ENCODE measurements around the gene RAB37.

Gene RAB37

GRCh38 chr17:74736513-74737298, at the start of gene RAB37:
RAB37 (plus strand) TSS chr17:74737256; CDS start chr17:74737273, 17 bp downstream.
- peak; percentile 54 for DNase-seq (ENCODE audit: low spot score)

DNA sequence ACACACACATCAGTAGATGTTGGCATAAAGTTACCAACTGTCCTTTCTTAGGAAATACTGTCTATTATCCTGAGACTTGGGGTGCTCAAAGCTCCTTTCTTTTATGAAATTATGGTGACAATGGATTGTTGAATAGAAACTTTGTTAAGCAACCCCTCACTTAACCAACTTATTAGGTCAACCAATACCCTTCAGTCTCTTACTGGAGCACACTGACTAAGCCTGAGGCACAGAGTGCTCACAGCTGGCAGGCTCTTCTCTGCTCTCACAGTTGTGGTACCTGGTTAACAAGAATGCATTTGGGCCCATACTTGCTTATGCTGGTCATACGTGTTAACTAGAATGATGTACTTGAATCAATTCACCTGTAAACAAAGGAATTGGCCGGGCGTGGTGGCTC, 49.2 kb upstream of the RAB37 start:
- DNase-seq (ENCODE audit: low spot score), result no peak

- no peak for DNase-seq (ENCODE audit: low spot score)
Observed at GRCh38 chr17:74690409-74690825, 46.6 kb upstream of the RAB37 start.

DNA sequence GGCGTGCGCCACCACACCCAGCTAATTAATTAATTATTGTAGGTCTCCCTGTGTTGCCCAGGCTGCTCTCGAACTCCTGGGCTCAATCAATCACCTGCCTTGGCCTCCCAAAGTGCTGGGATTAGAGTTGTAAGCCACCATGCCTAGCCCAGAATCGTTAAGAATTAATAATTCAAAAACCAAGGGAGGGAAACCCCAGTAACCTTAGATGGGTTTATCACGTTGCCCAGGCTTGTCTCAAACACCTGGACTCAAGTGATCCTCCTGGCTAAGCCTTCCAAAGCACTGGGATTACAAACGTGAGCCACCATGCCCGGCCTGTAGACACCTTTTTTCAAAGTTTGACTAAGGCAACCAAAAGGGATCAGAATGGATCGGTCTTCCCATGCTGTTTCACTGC, 45.9 kb upstream of the RAB37 start:
- DNase-seq (ENCODE audit: low spot score), result no peak

GRCh38 chr17:74694081-74694480, 43.0 kb upstream of the RAB37 start:
- no peak for DNase-seq (ENCODE audit: low spot score)

DNA sequence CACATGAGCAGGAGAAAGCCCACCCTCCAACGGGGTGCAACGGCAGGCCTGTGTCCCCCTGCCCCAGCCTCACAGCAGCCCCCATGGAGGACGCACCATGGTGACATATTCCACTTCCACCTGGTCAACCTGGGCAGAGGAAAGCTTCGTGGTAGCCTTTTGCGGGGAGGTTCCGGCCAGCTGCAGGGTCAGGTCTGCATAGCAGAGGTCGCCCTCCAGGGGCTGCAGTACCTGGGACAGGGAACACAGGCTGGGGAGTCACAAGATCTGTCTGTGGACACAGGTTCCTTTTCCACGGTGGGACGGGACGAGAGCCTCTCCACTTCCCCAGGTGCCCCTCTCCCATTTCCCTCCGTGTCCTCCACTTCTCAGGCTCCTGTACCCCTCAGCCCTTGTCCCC, 41.4 kb upstream of the RAB37 start:
- DNase-seq (ENCODE audit: low spot score), result no peak

DNA sequence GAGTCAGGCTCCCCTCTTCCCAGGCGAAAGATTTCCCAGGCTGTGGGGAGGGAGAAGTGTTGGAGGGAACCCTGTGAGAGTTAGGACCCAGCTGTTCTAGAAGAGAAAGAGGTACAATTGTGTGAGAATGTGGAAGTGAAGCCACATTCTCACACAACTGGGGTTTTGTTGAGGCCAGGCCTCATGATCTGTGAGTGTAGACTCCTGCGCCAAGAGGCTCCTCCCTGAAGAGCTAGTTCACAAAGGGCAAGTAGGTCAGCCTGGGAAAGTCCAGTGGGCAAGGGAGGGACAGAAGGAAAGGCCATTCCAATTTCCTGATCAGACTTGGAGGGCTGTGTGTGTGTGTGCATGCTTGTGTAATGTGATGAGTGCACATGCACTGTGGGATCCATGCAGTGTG, 39.5 kb upstream of the RAB37 start:
- DNase-seq (ENCODE audit: low spot score), result no peak

GRCh38 chr17:74698069-74698468, 39.0 kb upstream of the RAB37 start:
- DNase-seq (ENCODE audit: low spot score), result no peak

DNA sequence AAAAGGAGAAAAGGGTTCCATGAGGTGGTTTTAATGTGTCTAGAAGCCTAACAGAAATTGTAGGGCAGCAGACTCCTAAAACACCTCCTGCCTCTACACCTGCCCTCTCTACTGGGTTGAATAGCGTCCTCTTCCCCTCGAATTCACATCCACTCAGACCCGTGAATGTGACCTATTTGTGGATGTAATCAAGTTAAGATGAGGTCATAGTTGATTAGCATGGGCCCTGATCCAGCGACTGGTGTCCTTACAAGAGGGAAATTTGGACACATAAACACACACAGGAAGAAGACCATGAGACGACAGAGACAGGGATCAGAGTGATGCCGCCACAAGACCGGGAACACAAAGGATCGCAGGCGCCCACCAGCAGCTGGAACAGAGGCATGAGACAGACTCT, 37.8 kb upstream of the RAB37 start:
- no peak for DNase-seq (ENCODE audit: low spot score)

- no peak for DNase-seq (ENCODE audit: low spot score)
Observed at GRCh38 chr17:74702116-74702871, 34.8 kb upstream of the RAB37 start.

DNA sequence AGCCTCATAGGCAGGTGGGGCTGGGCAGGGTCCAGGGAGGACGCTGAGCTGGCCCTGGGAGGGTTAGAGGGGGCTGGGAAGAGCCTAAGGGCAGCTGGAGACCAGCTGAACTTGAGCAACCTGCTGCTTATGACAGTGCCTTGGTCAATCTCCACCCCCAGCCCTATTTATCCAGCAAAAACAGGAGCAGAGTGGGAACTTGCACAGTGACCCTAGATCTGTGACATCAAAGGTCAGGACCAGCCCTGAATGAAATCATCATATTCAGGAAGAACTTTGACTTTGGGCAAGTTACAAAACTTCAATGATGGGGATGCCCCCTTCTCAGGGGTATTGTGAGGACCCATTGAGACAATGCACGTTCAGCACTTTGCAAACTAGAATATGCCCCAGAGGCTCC, 33.7 kb upstream of the RAB37 start:
- no peak for DNase-seq (ENCODE audit: low spot score)

DNA sequence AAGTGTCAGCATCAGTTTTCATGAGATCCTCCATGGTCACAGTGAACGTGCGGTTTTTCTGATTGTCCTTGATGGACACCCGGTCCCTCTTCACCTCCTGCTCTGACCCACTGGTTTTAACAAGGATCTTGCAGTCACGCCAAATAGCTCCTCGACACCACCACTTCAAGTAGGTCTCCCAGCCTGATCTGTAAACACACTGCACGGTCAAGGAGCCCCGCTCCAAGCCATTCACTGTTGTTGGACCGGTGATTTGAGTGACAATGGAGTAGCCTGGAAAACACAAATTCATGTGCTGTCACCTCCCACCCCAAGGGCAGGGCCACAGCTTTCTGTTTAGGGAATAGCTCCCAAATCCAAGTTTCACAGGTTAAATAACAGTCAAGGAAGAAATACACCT, 32.5 kb upstream of the RAB37 start:
- DNase-seq (ENCODE audit: low spot score), result no peak

DNA sequence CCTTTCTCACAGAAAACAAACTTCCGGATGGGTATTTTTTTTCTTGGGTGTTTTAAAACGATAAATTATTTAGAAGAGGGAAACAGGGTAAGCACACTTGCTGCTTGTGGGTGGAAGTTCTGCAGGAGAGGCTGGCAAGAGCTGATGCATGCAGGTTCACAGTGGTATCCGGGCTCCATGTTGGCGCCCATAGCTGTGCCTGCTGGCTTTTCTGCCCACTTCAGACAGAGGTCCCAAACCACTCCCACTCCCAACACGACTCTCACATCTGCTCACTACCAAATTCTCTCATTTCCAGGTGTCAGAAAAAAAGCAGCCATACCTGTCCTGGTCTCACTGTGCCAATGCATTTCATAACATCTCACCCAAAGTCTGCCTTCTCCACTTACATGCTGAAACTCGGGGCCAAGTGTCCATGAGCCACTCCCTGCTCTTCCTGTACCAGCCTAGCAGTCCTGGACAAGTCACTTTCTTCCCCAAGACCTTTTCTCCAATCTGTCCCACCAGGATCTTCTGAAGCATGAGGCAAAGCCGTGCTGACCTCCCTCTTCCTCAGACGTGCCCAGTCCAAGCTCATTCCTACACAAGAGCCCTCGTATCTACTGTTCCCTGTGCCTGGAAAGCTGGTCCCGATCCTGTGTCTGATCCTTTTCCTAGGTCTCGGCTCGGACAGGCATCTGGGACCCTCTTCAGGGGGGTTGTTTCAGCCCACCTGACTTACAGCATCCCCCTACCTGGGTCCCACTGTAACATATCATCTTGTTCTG, 25.8 kb upstream of the RAB37 start:
- no peak for DNase-seq (ENCODE audit: low spot score)

- DNase-seq (ENCODE audit: low spot score), result no peak
Observed at GRCh38 chr17:74712301-74712700, 24.8 kb upstream of the RAB37 start.

DNA sequence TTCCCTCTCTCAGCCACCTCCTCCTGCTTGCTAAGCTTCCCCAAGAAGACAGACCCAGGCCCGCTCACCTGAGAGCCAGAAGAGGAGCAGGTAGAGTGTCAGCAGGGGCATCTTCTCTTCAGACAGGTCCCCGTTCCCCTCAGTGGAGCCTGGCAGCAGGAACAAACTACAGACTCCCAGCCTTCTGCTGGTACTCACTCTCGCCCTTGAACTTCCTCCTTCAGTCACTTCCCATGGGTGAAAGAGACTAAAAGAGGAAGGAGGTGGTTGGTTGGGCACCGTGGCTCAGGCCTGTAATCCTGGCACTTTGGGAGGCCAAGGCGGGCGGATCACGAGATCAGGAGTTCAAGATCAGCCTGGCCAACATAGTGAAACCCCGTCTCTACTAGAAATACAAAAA, 24.3 kb upstream of the RAB37 start, which contains the start of gene CD300LF:
TSS of gene CD300LF (minus strand) at position 168 of the 400 bp plus-strand sequence. CDS start at position 111, 57 bp downstream.
- no peak for DNase-seq (ENCODE audit: low spot score)

GRCh38 chr17:74713171-74713755, 23.8 kb upstream of the RAB37 start:
- DNase-seq (ENCODE audit: low spot score), result no peak

DNA sequence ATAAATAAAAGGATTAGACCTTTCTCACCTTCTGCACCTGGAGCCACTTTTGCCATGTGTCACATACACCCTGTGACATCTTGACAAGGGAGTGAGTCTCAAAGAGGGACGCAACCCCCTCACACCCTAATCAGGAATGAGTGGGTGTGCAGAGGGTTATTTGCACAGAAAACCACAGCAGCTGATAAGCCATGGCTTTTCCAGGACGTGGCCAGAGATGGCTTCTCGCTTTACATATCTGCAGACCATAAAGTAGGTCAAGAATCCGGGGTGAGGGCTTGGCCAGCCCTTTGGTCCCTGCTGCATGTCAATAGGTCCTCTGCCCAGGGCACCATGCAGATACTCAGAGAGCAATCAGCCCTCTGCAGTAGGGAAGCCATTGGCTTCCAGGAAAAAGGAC, 21.9 kb upstream of the RAB37 start:
- DNase-seq (ENCODE audit: low spot score), result no peak

- DNase-seq (ENCODE audit: low spot score), result no peak
Observed at GRCh38 chr17:74720506-74720905, 16.6 kb upstream of the RAB37 start.

DNA sequence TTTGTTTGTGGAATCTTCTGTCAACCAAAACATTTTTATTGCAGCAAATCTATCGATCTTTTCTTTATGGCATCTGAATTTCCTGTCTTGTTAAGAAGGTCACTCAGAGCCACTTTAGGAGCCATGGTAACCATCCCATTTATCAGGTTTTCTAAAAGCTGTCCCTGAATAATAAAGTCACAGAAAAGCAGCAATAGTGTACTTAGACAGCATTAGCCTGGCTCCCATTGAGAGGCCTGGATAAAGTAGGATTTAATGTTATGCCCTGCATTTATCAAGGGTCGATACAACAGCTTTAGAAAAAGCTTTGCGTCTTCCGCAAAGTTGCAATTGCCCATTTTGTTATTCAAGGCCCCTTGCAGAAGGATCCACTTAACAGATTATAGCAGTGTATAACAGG, 14.3 kb upstream of the RAB37 start:
- no peak for DNase-seq (ENCODE audit: low spot score)

GRCh38 chr17:74723891-74724290, 13.2 kb upstream of the RAB37 start:
- no peak for DNase-seq (ENCODE audit: low spot score)

- no peak for DNase-seq (ENCODE audit: low spot score)
Observed at GRCh38 chr17:74725111-74725510, 11.9 kb upstream of the RAB37 start.

GRCh38 chr17:74728033-74728701, 8.9 kb upstream of the RAB37 start:
- DNase-seq (ENCODE audit: low spot score), result no peak

Measured in CD4-positive, alpha-beta T cell treated with Interleukin-2 at 100 ng/mL for 4 hours (primary cell).